ENCODE results near the gene RIPPLY3.
A peak's percentile ranks its signal among the peaks of the same experiment; 100 is the strongest.
"Not testable (repeated sequence)": the region's sequence is repeated elsewhere in the genome, so short reads cannot be mapped to it uniquely, and the experiment has no call there.

The RIPPLY3 gene

GRCh38 chr21:37005548-37006485, 685 bp upstream of the RIPPLY3 start:
- DNase-seq (ENCODE audit: extremely low spot score, insufficient read length, low read depth), result no peak
- FAIRE-seq, result no peak

GRCh38 chr21:37008724-37009123, 2.2 kb downstream of the RIPPLY3 start:
- FAIRE-seq, result no peak
- DNase-seq (ENCODE audit: extremely low spot score, insufficient read length, low read depth), result no peak

- DNase-seq (ENCODE audit: extremely low spot score, insufficient read length, low read depth), result peak; percentile 89
- peak; percentile 98 for FAIRE-seq
Measured at GRCh38 chr21:37009740-37010341, 3.3 kb downstream of the RIPPLY3 start.

GRCh38 chr21:37017951-37018679, 11.6 kb downstream of the RIPPLY3 start:
- no peak for FAIRE-seq
- no peak for DNase-seq (ENCODE audit: extremely low spot score, insufficient read length, low read depth)

GRCh38 chr21:37026499-37026898, 20.0 kb downstream of the RIPPLY3 start:
- FAIRE-seq, result no peak
- no peak for DNase-seq (ENCODE audit: extremely low spot score, insufficient read length, low read depth)

- FAIRE-seq (no peak), DNase-seq (ENCODE audit: extremely low spot score, insufficient read length, low read depth) (no peak)
Measured at GRCh38 chr21:37028570-37028969, 22.1 kb downstream of the RIPPLY3 start.

GRCh38 chr21:37030864-37031263, 24.4 kb downstream of the RIPPLY3 start:
- no peak for FAIRE-seq
- DNase-seq (ENCODE audit: extremely low spot score, insufficient read length, low read depth), result no peak

- DNase-seq (ENCODE audit: extremely low spot score, insufficient read length, low read depth) (no peak), FAIRE-seq (no peak)
Measured at GRCh38 chr21:37032293-37032692, 25.8 kb downstream of the RIPPLY3 start.

GRCh38 chr21:37032877-37033471, 26.5 kb downstream of the RIPPLY3 start:
- no peak for DNase-seq (ENCODE audit: extremely low spot score, insufficient read length, low read depth)
- FAIRE-seq, result no peak

- not testable (repeated sequence) for FAIRE-seq; DNase-seq (ENCODE audit: extremely low spot score, insufficient read length, low read depth)
Measured at GRCh38 chr21:37034394-37034793, 27.9 kb downstream of the RIPPLY3 start.

GRCh38 chr21:37036177-37036576, 29.7 kb downstream of the RIPPLY3 start:
- DNase-seq (ENCODE audit: extremely low spot score, insufficient read length, low read depth), result no peak
- FAIRE-seq, result no peak

- no peak for FAIRE-seq
- DNase-seq (ENCODE audit: extremely low spot score, insufficient read length, low read depth), result no peak
Measured at GRCh38 chr21:37039411-37040075, 33.0 kb downstream of the RIPPLY3 start.

- no peak for DNase-seq (ENCODE audit: extremely low spot score, insufficient read length, low read depth)
- no peak for FAIRE-seq
Measured at GRCh38 chr21:37040212-37040611, 33.7 kb downstream of the RIPPLY3 start.

- DNase-seq (ENCODE audit: extremely low spot score, insufficient read length, low read depth), result no peak
- FAIRE-seq, result no peak
Measured at GRCh38 chr21:37041706-37042271, 35.3 kb downstream of the RIPPLY3 start.

- FAIRE-seq, result no peak
Measured at GRCh38 chr21:37043818-37044217, 37.3 kb downstream of the RIPPLY3 start.

GRCh38 chr21:37044643-37045042, 38.1 kb downstream of the RIPPLY3 start:
- DNase-seq (ENCODE audit: extremely low spot score, insufficient read length, low read depth) (no peak), FAIRE-seq (no peak)

More at GRCh38 chr21:37043818-37044217, 37.3 kb downstream of the RIPPLY3 start:
- DNase-seq (ENCODE audit: extremely low spot score, insufficient read length, low read depth), result no peak

- FAIRE-seq (peak; percentile 52), DNase-seq (ENCODE audit: extremely low spot score, insufficient read length, low read depth) (no peak)
Measured at GRCh38 chr21:37045149-37045548, 38.6 kb downstream of the RIPPLY3 start.

- FAIRE-seq (no peak), DNase-seq (ENCODE audit: extremely low spot score, insufficient read length, low read depth) (no peak)
Measured at GRCh38 chr21:37045556-37045955, 39.1 kb downstream of the RIPPLY3 start.

GRCh38 chr21:37047079-37047478, 40.6 kb downstream of the RIPPLY3 start:
- DNase-seq (ENCODE audit: extremely low spot score, insufficient read length, low read depth), result no peak

More at GRCh38 chr21:37047079-37047478, 40.6 kb downstream of the RIPPLY3 start:
- no peak for FAIRE-seq
